ENCODE results near the gene BAIAP2.

Gene BAIAP2

GRCh38 chr17:81034779-81035520 lies at the start of gene BAIAP2:
BAIAP2 (plus strand) TSS chr17:81035151; CDS start chr17:81035255, 104 bp downstream.
- peak; percentile 89 for DNase-seq

GRCh38 chr17:80986046-80986445 lies 48.9 kb upstream of the BAIAP2 start:
- no peak for DNase-seq

GRCh38 chr17:80986816-80987475 lies 48.0 kb upstream of the BAIAP2 start:
- DNase-seq = no peak

- no peak for DNase-seq
Measured at GRCh38 chr17:80987941-80988461, 47.0 kb upstream of the BAIAP2 start.

- DNase-seq = no peak
Measured at GRCh38 chr17:80989586-80989913, 45.4 kb upstream of the BAIAP2 start.

- no peak for DNase-seq
Measured at GRCh38 chr17:80990921-80991644, 43.9 kb upstream of the BAIAP2 start.

GRCh38 chr17:80991645-80992076 lies 43.3 kb upstream of the BAIAP2 start, which contains the start of gene CHMP6:
CHMP6 (plus strand) TSS chr17:80991841; CDS start chr17:80991919, 78 bp downstream.
- peak; percentile 14 for DNase-seq

GRCh38 chr17:80992077-80992947 lies 42.6 kb upstream of the BAIAP2 start:
- DNase-seq = no peak

GRCh38 chr17:80992948-80993624 lies 41.9 kb upstream of the BAIAP2 start:
- DNase-seq = no peak

GRCh38 chr17:80995131-80995530 lies 39.8 kb upstream of the BAIAP2 start:
- DNase-seq = no peak

- no peak for DNase-seq
Measured at GRCh38 chr17:80996422-80997305, 38.3 kb upstream of the BAIAP2 start.

GRCh38 chr17:80997424-80998117 lies 37.4 kb upstream of the BAIAP2 start:
- DNase-seq = no peak

- DNase-seq = no peak
Measured at GRCh38 chr17:80998118-80998747, 36.7 kb upstream of the BAIAP2 start.

- DNase-seq = no peak
Measured at GRCh38 chr17:80998748-80999535, 36.0 kb upstream of the BAIAP2 start.

- no peak for DNase-seq
Measured at GRCh38 chr17:80999536-81000333, 35.2 kb upstream of the BAIAP2 start.

GRCh38 chr17:81000334-81000630 lies 34.7 kb upstream of the BAIAP2 start:
- no peak for DNase-seq

- DNase-seq = no peak
Measured at GRCh38 chr17:81000631-81001357, 34.2 kb upstream of the BAIAP2 start.

- no peak for DNase-seq
Measured at GRCh38 chr17:81002013-81002384, 33.0 kb upstream of the BAIAP2 start.

Measured in NCI-H2029 (cell line).